ENCODE results near the gene IKZF3.
"Not testable (repeated sequence)": the region's sequence is repeated elsewhere in the genome, so short reads cannot be mapped to it uniquely, and the experiment has no call there.

GRCh38 chr17:39850186-39850585 lies 13.9 kb downstream of the IKZF3 start:
- TF ChIP-seq, protein P1, sequence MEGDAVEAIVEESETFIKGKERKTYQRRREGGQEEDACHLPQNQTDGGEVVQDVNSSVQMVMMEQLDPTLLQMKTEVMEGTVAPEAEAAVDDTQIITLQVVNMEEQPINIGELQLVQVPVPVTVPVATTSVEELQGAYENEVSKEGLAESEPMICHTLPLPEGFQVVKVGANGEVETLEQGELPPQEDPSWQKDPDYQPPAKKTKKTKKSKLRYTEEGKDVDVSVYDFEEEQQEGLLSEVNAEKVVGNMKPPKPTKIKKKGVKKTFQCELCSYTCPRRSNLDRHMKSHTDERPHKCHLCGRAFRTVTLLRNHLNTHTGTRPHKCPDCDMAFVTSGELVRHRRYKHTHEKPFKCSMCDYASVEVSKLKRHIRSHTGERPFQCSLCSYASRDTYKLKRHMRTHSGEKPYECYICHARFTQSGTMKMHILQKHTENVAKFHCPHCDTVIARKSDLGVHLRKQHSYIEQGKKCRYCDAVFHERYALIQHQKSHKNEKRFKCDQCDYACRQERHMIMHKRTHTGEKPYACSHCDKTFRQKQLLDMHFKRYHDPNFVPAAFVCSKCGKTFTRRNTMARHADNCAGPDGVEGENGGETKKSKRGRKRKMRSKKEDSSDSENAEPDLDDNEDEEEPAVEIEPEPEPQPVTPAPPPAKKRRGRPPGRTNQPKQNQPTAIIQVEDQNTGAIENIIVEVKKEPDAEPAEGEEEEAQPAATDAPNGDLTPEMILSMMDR (IDR thresholded peaks at IDR 0.05; ENCODE audit: low read depth, low read length), result not testable (repeated sequence)
- not testable (repeated sequence) for TF ChIP-seq EZH2phosphoT487 (IDR thresholded peaks at IDR 0.05; ENCODE audit: low read depth)
